ENCODE data around the gene FBXO17. TPM values are rescaled to one million over a fixed set of nuclear protein-coding genes. Genes with fewer than 3 reads are reported as not detected.

The FBXO17 gene
- polyA plus RNA-seq, 2 of the 4 experiments (the other 2 are of a cell fraction): 68.1 to 112 TPM

DNA sequence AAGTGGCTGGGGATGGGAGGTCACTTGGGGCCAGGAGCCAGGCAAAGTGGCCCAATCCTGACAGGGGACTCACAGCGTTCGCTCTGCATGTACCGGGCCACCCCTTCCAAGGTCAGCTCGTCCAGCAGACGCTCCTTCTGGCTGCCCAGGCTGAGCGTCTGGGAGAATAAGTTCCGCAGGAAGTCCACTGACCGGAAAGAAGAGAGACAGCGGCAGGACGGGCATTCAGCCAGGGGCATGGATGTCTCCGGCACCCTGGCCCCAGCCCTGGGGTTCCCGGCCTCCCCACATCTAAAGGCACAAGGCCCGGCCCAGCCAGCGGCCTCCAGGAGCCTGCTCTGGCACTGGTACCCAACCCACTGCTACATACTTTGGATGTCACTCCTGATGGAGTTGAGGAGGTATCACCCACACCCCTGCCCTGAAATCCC lies 82.2 kb downstream of the FBXO17 start:
- no peak overlapping the region for H3K27ac ChIP-seq
- DNase-seq (ENCODE audit: low read depth in 1 of 2, low spot score in 1 of 2): no peak
- no peak overlapping the region for H3K4me2 ChIP-seq
- WGBS (ENCODE audit: missing lambda C conversion rate): 92% methylated on average over 14 of the region's 14 CpGs
- no peak overlapping the region for H3K4me3 ChIP-seq
- TF ChIP-seq ZC3H11A (IDR thresholded peaks at IDR 0.05) (0 out of 2 replicates have a peak, but pooled peaks have one; percentile 8), FOSL2 (IDR thresholded peaks at IDR 0.05) (no peak), FOSL2 (CRISPR knock-in tag; IDR thresholded peaks at IDR 0.05) (no peak)
- no peaks in the 10 kb centered on the region for H3K9me3 ChIP-seq
- ChIA-PET POLR2A (no interaction called here), CTCF (interaction anchor here (0.9 to 31.8 kb wide), 6 partner anchors 25 to 378 kb away, joined by 3 to 652 read pairs (median 6); partner anchors contain the start of genes MRPS12, RINL and SARS2)
- ATAC-seq: no peak; a peak in 1 of 6 replicates
- FAIRE-seq: no peak
- peaks cover under 1% of the 10 kb centered on the region; the same call in 1 of the 3 replicates for H3K4me1 ChIP-seq

DNA sequence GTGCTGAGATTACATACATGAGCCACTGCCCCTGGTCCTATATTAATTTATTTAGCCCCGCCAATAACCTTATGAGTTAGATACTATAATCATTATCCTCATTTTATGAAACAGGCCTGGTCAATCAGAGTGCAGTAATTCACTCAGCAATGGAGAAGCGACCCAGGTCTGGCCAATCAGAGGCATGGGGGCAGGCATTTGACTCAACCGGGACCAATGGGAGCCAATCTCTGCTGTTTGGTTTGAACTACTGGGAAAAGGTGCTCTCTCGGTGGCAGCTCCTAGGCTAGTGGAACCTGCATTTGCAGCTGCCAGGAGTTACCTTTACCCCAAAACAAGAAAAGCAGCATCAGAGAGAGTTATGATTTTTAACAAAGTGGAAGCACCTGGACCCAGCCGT lies 82.7 kb downstream of the FBXO17 start:
- peak; percentile 90 for FAIRE-seq
- Histone ChIP-seq H3K27ac (no peak overlapping the region), H3K4me3 (no peak overlapping the region), H3K4me2 (no peak overlapping the region), H3K4me1 (no peaks in the 10 kb centered on the region), H3K9me3 (no peaks in the 10 kb centered on the region)
- TF ChIP-seq HEYL (CRISPR knock-in tag; IDR thresholded peaks at IDR 0.05): no peak
- TF ChIP-seq RAD21 (conservative IDR thresholded peaks at IDR 0.05 in 1 of 2, IDR thresholded peaks at IDR 0.05 in 1 of 2): no peak
- TF ChIP-seq HOXB13 (CRISPR knock-in tag; IDR thresholded peaks at IDR 0.05; ENCODE audit: low read depth): no peak
- no peak for TF ChIP-seq GATA3 (IDR thresholded peaks at IDR 0.05; ENCODE audit: borderline replicate concordance)
- no peak for TF ChIP-seq MAZ (IDR thresholded peaks at IDR 0.05; ENCODE audit: borderline replicate concordance, low read depth, low read length)
- TF ChIP-seq JUN (IDR thresholded peaks at IDR 0.05): no peak
- TF ChIP-seq, protein P1, sequence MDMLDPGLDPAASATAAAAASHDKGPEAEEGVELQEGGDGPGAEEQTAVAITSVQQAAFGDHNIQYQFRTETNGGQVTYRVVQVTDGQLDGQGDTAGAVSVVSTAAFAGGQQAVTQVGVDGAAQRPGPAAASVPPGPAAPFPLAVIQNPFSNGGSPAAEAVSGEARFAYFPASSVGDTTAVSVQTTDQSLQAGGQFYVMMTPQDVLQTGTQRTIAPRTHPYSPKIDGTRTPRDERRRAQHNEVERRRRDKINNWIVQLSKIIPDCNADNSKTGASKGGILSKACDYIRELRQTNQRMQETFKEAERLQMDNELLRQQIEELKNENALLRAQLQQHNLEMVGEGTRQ (IDR thresholded peaks at IDR 0.05): no peak
- TF ChIP-seq, protein P2, sequence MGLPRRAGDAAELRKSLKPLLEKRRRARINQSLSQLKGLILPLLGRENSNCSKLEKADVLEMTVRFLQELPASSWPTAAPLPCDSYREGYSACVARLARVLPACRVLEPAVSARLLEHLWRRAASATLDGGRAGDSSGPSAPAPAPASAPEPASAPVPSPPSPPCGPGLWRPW (IDR thresholded peaks at IDR 0.05): no peak
- TF ChIP-seq FOSL2 (IDR thresholded peaks at IDR 0.05): no peak
- TF ChIP-seq FOSL2 (CRISPR knock-in tag; IDR thresholded peaks at IDR 0.05): no peak
- no peak for TF ChIP-seq TFCP2L1 (CRISPR knock-in tag; IDR thresholded peaks at IDR 0.05)
- TF ChIP-seq HOXB5 (CRISPR knock-in tag; IDR thresholded peaks at IDR 0.05): no peak
- no peak for TF ChIP-seq MAFK (IDR thresholded peaks at IDR 0.05; ENCODE audit: partially characterized antibody)
- TF ChIP-seq KDM5A (IDR thresholded peaks at IDR 0.05): no peak
- no peak for TF ChIP-seq POLR2A (IDR thresholded peaks at IDR 0.05; ENCODE audit: low read length)
- ATAC-seq: peak in 1 of 2 experiments; percentile 44; a peak in 2 of 6 replicates
- WGBS (ENCODE audit: missing lambda C conversion rate): 92% methylated on average over 5 of the region's 5 CpGs
- POLR2A ChIA-PET: no interaction called here
- CTCF ChIA-PET: interaction anchor here (0.9 to 31.8 kb wide), 5 partner anchors 25 to 378 kb away, joined by 3 to 652 read pairs (median 9); partner anchors contain the start of genes MRPS12, RINL and SARS2
- no peak for DNase-seq (ENCODE audit: low read depth in 1 of 2, low spot score in 1 of 2)

DNA sequence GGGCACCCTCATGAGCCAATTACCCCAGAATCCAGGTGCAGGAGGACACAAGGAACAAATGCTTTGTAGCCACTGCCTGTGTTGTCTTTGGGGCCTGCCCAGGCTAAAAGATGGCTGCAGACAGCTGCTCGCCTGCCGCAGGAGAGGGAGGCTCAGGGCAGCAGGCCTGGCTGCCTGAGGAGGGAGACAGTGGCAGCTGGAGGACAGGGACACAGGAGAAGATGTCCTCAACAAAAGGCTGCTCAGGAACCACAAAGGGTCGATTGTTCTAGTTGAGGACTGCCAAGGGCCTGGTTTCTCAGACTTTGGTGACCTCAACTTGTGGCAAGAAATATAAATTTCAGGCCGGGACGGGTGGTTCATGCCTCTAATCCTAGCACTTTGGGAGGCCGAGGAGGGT lies 83.8 kb downstream of the FBXO17 start:
- ATAC-seq (no peak), FAIRE-seq (no peak), DNase-seq (ENCODE audit: low read depth in 1 of 2, low spot score in 1 of 2) (no peak)
- H3K4me3 ChIP-seq: no peak overlapping the region
- H3K4me2 ChIP-seq: no peak overlapping the region
- WGBS (ENCODE audit: missing lambda C conversion rate): 75% methylated on average over 6 of the region's 6 CpGs
- H3K9me3 ChIP-seq: no peaks in the 10 kb centered on the region
- no peak overlapping the region for H3K27ac ChIP-seq
- ChIA-PET CTCF (interaction anchor here (0.6 to 31.8 kb wide), 5 partner anchors 23 to 658 kb away, joined by 3 to 652 read pairs (median 9); partner anchors contain the start of genes MRPS12, RINL and SARS2), POLR2A (no interaction called here)
- no peaks in the 10 kb centered on the region for H3K4me1 ChIP-seq
- TF ChIP-seq GATA3 (IDR thresholded peaks at IDR 0.05; ENCODE audit: borderline replicate concordance): no peak
- TF ChIP-seq ZFP36 (IDR thresholded peaks at IDR 0.05; ENCODE audit: borderline replicate concordance, partially characterized antibody): no peak

Other genes with a start within 250 kb of the FBXO17 start
- 10.0 and 12.3 TPM in 2 replicates for gene CAPN12, start 231.3 kb downstream of the FBXO17 start, polyA plus RNA-seq (2011; rRNA removed)
- 8.6 to 11.7 TPM (median 11.0 TPM) in 3 replicates for gene CAPN12, start 231.3 kb downstream of the FBXO17 start, polyA plus RNA-seq (2017; fragmentation: RNase III; extraction: RNeasy Plus Mini Kit Qiagen cat#74134 plus additional on column Dnase treatment)
- gene LGALS7, start 202.2 kb downstream of the FBXO17 start, polyA plus RNA-seq (2011; rRNA removed): not detected in 2 replicates
- not detected in 3 replicates for gene LGALS7, start 202.2 kb downstream of the FBXO17 start, polyA plus RNA-seq (2017; fragmentation: RNase III; extraction: RNeasy Plus Mini Kit Qiagen cat#74134 plus additional on column Dnase treatment)
- 0.27 TPM in 1 of 2 replicates, not detected in the other for gene LGALS7B, start 186.5 kb downstream of the FBXO17 start, polyA plus RNA-seq (2011; rRNA removed)
- gene LGALS7B, start 186.5 kb downstream of the FBXO17 start, polyA plus RNA-seq (2017; fragmentation: RNase III; extraction: RNeasy Plus Mini Kit Qiagen cat#74134 plus additional on column Dnase treatment): not detected in 3 replicates
- 2.5 and 3.3 TPM in 2 replicates for gene LGALS4, start 162.8 kb downstream of the FBXO17 start, polyA plus RNA-seq (2011; rRNA removed)
- gene LGALS4, start 162.8 kb downstream of the FBXO17 start, polyA plus RNA-seq (2017; fragmentation: RNase III; extraction: RNeasy Plus Mini Kit Qiagen cat#74134 plus additional on column Dnase treatment): 0.38 to 0.94 TPM (median 0.84 TPM) in 3 replicates
- 383 and 431 TPM in 2 replicates for gene ECH1, start 143.9 kb downstream of the FBXO17 start, polyA plus RNA-seq (2011; rRNA removed)
- 393 to 394 TPM (median 394 TPM) in 3 replicates for gene ECH1, start 143.9 kb downstream of the FBXO17 start, polyA plus RNA-seq (2017; fragmentation: RNase III; extraction: RNeasy Plus Mini Kit Qiagen cat#74134 plus additional on column Dnase treatment)
- gene HNRNPL, start 125.8 kb downstream of the FBXO17 start, polyA plus RNA-seq (2011; rRNA removed): 440 and 487 TPM in 2 replicates
- gene HNRNPL, start 125.8 kb downstream of the FBXO17 start, polyA plus RNA-seq (2017; fragmentation: RNase III; extraction: RNeasy Plus Mini Kit Qiagen cat#74134 plus additional on column Dnase treatment): 372 to 383 TPM (median 380 TPM) in 3 replicates
- 6.3 and 6.6 TPM in 2 replicates for gene RINL, start 97.5 kb downstream of the FBXO17 start, polyA plus RNA-seq (2011; rRNA removed)
- 2.9 to 3.5 TPM (median 3.1 TPM) in 3 replicates for gene RINL, start 97.5 kb downstream of the FBXO17 start, polyA plus RNA-seq (2017; fragmentation: RNase III; extraction: RNeasy Plus Mini Kit Qiagen cat#74134 plus additional on column Dnase treatment)
- gene SIRT2, start 76.1 kb downstream of the FBXO17 start, polyA plus RNA-seq (2011; rRNA removed): 28.6 and 31.5 TPM in 2 replicates
- 28.3 to 30.4 TPM (median 30.4 TPM) in 3 replicates for gene SIRT2, start 76.1 kb downstream of the FBXO17 start, polyA plus RNA-seq (2017; fragmentation: RNase III; extraction: RNeasy Plus Mini Kit Qiagen cat#74134 plus additional on column Dnase treatment)
- 25.6 and 35.0 TPM in 2 replicates for gene NFKBIB, start 75.8 kb downstream of the FBXO17 start, polyA plus RNA-seq (2011; rRNA removed)
- gene NFKBIB, start 75.8 kb downstream of the FBXO17 start, polyA plus RNA-seq (2017; fragmentation: RNase III; extraction: RNeasy Plus Mini Kit Qiagen cat#74134 plus additional on column Dnase treatment): 56.4 to 61.7 TPM (median 59.5 TPM) in 3 replicates
- 0.40 and 0.68 TPM in 2 replicates for gene CCER2, start 63.6 kb downstream of the FBXO17 start, polyA plus RNA-seq (2011; rRNA removed)
- gene CCER2, start 63.6 kb downstream of the FBXO17 start, polyA plus RNA-seq (2017; fragmentation: RNase III; extraction: RNeasy Plus Mini Kit Qiagen cat#74134 plus additional on column Dnase treatment): 1.1 to 1.9 TPM (median 1.5 TPM) in 3 replicates
- gene SARS2, start 45.0 kb downstream of the FBXO17 start, polyA plus RNA-seq (2011; rRNA removed): 46.1 and 46.7 TPM in 2 replicates
- 81.8 to 98.0 TPM (median 93.4 TPM) in 3 replicates for gene SARS2, start 45.0 kb downstream of the FBXO17 start, polyA plus RNA-seq (2017; fragmentation: RNase III; extraction: RNeasy Plus Mini Kit Qiagen cat#74134 plus additional on column Dnase treatment)
- 92.8 and 104 TPM in 2 replicates for gene MRPS12, start 44.8 kb downstream of the FBXO17 start, polyA plus RNA-seq (2011; rRNA removed)
- 198 to 217 TPM (median 213 TPM) in 3 replicates for gene MRPS12, start 44.8 kb downstream of the FBXO17 start, polyA plus RNA-seq (2017; fragmentation: RNase III; extraction: RNeasy Plus Mini Kit Qiagen cat#74134 plus additional on column Dnase treatment)
- gene FBXO27, start 56.8 kb upstream of the FBXO17 start, polyA plus RNA-seq (2011; rRNA removed): 13.4 and 15.2 TPM in 2 replicates
- 12.5 to 17.5 TPM (median 14.2 TPM) in 3 replicates for gene FBXO27, start 56.8 kb upstream of the FBXO17 start, polyA plus RNA-seq (2017; fragmentation: RNase III; extraction: RNeasy Plus Mini Kit Qiagen cat#74134 plus additional on column Dnase treatment)
- 0.06 and 0.08 TPM in 2 replicates for gene ACP7, start 108.6 kb upstream of the FBXO17 start, polyA plus RNA-seq (2011; rRNA removed)
- 0.25 to 0.44 TPM (median 0.28 TPM) in 3 replicates for gene ACP7, start 108.6 kb upstream of the FBXO17 start, polyA plus RNA-seq (2017; fragmentation: RNase III; extraction: RNeasy Plus Mini Kit Qiagen cat#74134 plus additional on column Dnase treatment)
- 37.9 and 42.9 TPM in 2 replicates for gene PAK4, start 150.0 kb upstream of the FBXO17 start, polyA plus RNA-seq (2011; rRNA removed)
- gene PAK4, start 150.0 kb upstream of the FBXO17 start, polyA plus RNA-seq (2017; fragmentation: RNase III; extraction: RNeasy Plus Mini Kit Qiagen cat#74134 plus additional on column Dnase treatment): 75.8 to 84.2 TPM (median 76.7 TPM) in 3 replicates
- gene NCCRP1, start 221.2 kb upstream of the FBXO17 start, polyA plus RNA-seq (2011; rRNA removed): 0.90 and 1.1 TPM in 2 replicates
- 0.71 to 1.1 TPM (median 0.99 TPM) in 3 replicates for gene NCCRP1, start 221.2 kb upstream of the FBXO17 start, polyA plus RNA-seq (2017; fragmentation: RNase III; extraction: RNeasy Plus Mini Kit Qiagen cat#74134 plus additional on column Dnase treatment)
- gene SYCN, start 228.5 kb upstream of the FBXO17 start, polyA plus RNA-seq (2011; rRNA removed): not detected in 2 replicates
- not detected in 3 replicates for gene SYCN, start 228.5 kb upstream of the FBXO17 start, polyA plus RNA-seq (2017; fragmentation: RNase III; extraction: RNeasy Plus Mini Kit Qiagen cat#74134 plus additional on column Dnase treatment)